GM23248 (cell line): Measurements from ENCODE around the gene ADAMTS15. TPM values are rescaled to one million over a fixed set of nuclear protein-coding genes. Genes with fewer than 3 reads are reported as not detected.
A peak's percentile ranks its signal among the peaks of the same experiment; 100 is the strongest.

Experiments used
- DNase-seq: peaks from one replicate; pipeline ENCODE4 v3.0.0-alpha.2; 2015
- H2AFZ ChIP-seq: fragments of 200-600 bp; sonication (generic); 2 replicates; pipeline ENCODE4 v1.6.1; 2016; ENCODE audit warnings: antibody characterized with exemption
- H3F3A ChIP-seq: fragments of 200-600 bp; sonication (generic); 2 replicates; pipeline ENCODE4 v1.6.1; 2016; ENCODE audit warnings: mild to moderate bottlenecking, antibody characterized with exemption, mixed run types; ENCODE audit not compliant: insufficient read depth
- H3K27ac ChIP-seq: fragments of 200-600 bp; sonication (generic); 2 replicates; pipeline ENCODE4 v1.5.1; 2016; ENCODE audit warnings: mild to moderate bottlenecking
- H3K27me3 ChIP-seq: fragments of 200-600 bp; sonication (generic); replicated peaks from 2 replicates; pipeline ENCODE4 v1.6.1; 2016; ENCODE audit warnings: mild to moderate bottlenecking; ENCODE audit not compliant: insufficient read depth
- H3K36me3 ChIP-seq: fragments of 200-600 bp; sonication (generic); 2 replicates; pipeline ENCODE4 v1.6.1; 2016; ENCODE audit warnings: low read depth, mild to moderate bottlenecking
- H3K4me1 ChIP-seq: fragments of 200-600 bp; sonication (generic); 2 replicates; pipeline ENCODE4 v1.6.1; 2016; ENCODE audit warnings: mild to moderate bottlenecking; ENCODE audit not compliant: insufficient read depth
- H3K4me2 ChIP-seq: fragments of 200-600 bp; sonication (generic); one replicate; pipeline ENCODE4 v1.6.1; 2016; ENCODE audit warnings: mild to moderate bottlenecking; ENCODE audit not compliant: unreplicated experiment
- H3K4me3 ChIP-seq: fragments of 200-600 bp; sonication (generic); 2 replicates; pipeline ENCODE4 v1.5.1; 2016; ENCODE audit warnings: mild to moderate bottlenecking
- H3K79me2 ChIP-seq: fragments of 200-600 bp; sonication (generic); 2 replicates; pipeline ENCODE4 v1.6.1; 2016; ENCODE audit warnings: mild to moderate bottlenecking; ENCODE audit not compliant: insufficient read depth
- H3K9ac ChIP-seq: fragments of 200-600 bp; sonication (generic); 2 replicates; pipeline ENCODE4 v1.6.1; 2016; ENCODE audit warnings: mild to moderate bottlenecking
- H3K9me2 ChIP-seq: fragments of 200-600 bp; sonication (generic); 2 replicates; pipeline ENCODE4 v1.6.1; 2016; ENCODE audit warnings: mixed run types, mild to moderate bottlenecking, moderate library complexity; ENCODE audit not compliant: insufficient read depth
- H3K9me3 ChIP-seq: fragments of 200-600 bp; sonication (generic); one replicate; pipeline ENCODE4 v1.6.1; 2017; ENCODE audit warnings: low read depth
- H4K20me1 ChIP-seq: fragments of 200-600 bp; sonication (generic); 2 replicates; pipeline ENCODE4 v1.6.0; 2016; ENCODE audit not compliant: insufficient read depth
- EZH2 ChIP-seq: fragments of 200-600 bp; sonication (generic); IDR thresholded peaks from 2 replicates; pipeline ENCODE4 v1.6.1; 2018; ENCODE audit warnings: antibody characterized with exemption, mild to moderate bottlenecking; ENCODE audit not compliant: insufficient read depth, poor library complexity, severe bottlenecking
- EZH2phosphoT487 ChIP-seq: fragments of 200-600 bp; sonication (generic); IDR thresholded peaks from 2 replicates; pipeline ENCODE4 v1.6.1; 2018; ENCODE audit warnings: antibody characterized with exemption, moderate library complexity, mild to moderate bottlenecking, low read depth; ENCODE audit not compliant: insufficient read depth
- WGBS, 2 experiments: methylation state at CpG; one replicate each; pipeline ENCODE4 v1.1.6; 2015 to 2017; ENCODE audit warnings: low lambda C conversion rate in 2 of 2, low coverage in 1 of 2; ENCODE audit errors: missing lambda C conversion rate in 2 of 2; 5-methylcytosine and 5-hydroxymethylcytosine counted together
- in situ Hi-C: fragments of 300-500 bp; cut with MboI; formaldehyde crosslinking; loops from 2 replicates; pipeline ENCODE4 v1.15.0; 2020
- polyA plus RNA-seq: library from polyadenylated mRNA; unstranded; fragments of >200 nt; fragmentation: Nextera tagmentation; extraction: Ambion mirVana; gene quantifications from 2 replicates; pipeline ENCODE4 v1.2.1, GENCODE V29; 2016
- total RNA-seq: library from RNA; depleted of rRNA; stranded (reverse); fragments of >200 nt; shearing (Covaris generic); gene quantifications from 2 replicates; pipeline ENCODE4 v1.2.3, GENCODE V29; 2014

The ADAMTS15 gene
- total and polyA plus RNA-seq, 2 experiments from 2014 or later = 0.09 to 0.97 TPM

- Histone ChIP-seq H3K27ac (no peak overlapping the region), H3K27me3 (peaks cover 36% of the 10 kb centered on the region), H3K36me3 (no peaks in the 10 kb centered on the region), H3K9me3 (no peaks in the 10 kb centered on the region), H2AFZ (no peak overlapping the region), H3K4me1 (peaks cover 4% of the 10 kb centered on the region), H3K9me2 (no peaks in the 10 kb centered on the region), H4K20me1 (no peaks in the 10 kb centered on the region), H3K9ac (no peak overlapping the region), H3F3A (peaks cover 7% of the 10 kb centered on the region; the same call in 1 of the 2 replicates), H3K79me2 (no peaks in the 10 kb centered on the region), H3K4me2 (no peak overlapping the region), H3K4me3 (no peak overlapping the region)
- WGBS, 2 experiments = 97 to 100% methylated on average over 2 of the region's 2 CpGs
- no peak for TF ChIP-seq EZH2phosphoT487
- TF ChIP-seq EZH2 = no peak
- DNase-seq = no peak
- in situ Hi-C loops = loop anchor here (10.0 kb wide), 1 partner anchor 214 kb away; no protein-coding TSS in a partner anchor
Observed at GRCh38 chr11:130429120-130429681, 19.2 kb upstream of the ADAMTS15 start.

DNA sequence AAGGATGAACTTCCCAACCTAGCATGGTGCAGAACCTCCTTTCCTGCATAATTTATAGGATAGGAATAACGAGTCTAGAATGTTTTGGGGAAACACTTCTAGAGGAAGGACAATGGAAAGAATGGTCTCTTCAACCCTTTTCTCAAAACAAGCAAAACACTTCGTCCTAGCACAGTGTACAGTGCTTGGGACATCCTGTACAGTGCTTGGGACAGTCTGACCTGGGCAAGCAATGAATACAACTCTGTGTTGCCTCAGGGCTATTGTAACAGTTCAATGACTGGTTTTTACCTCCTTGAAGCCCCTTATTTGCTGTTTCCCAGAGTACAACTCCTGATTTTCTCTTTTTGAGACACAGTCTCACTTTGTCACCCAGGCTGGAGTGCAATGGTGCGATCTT lies 18.5 kb upstream of the ADAMTS15 start:
- DNase-seq = no peak
- H3K36me3 ChIP-seq = no peaks in the 10 kb centered on the region
- TF ChIP-seq EZH2 (no peak), EZH2phosphoT487 (no peak)
- H2AFZ ChIP-seq = no peak overlapping the region
- H3K27me3 ChIP-seq = peaks cover 36% of the 10 kb centered on the region
- H3K4me3 ChIP-seq = no peak overlapping the region
- H3K9me2 ChIP-seq = no peaks in the 10 kb centered on the region
- whole genome bisulfite sequencing, 2 experiments = 67 to 71% methylated on average over 3 of the region's 3 CpGs
- H3F3A ChIP-seq = peaks cover 7% of the 10 kb centered on the region; the same call in 1 of the 2 replicates
- H3K27ac ChIP-seq = no peak overlapping the region
- H3K9me3 ChIP-seq = no peaks in the 10 kb centered on the region
- peaks cover 4% of the 10 kb centered on the region for H3K4me1 ChIP-seq
- no peak overlapping the region for H3K4me2 ChIP-seq
- H3K79me2 ChIP-seq = no peaks in the 10 kb centered on the region
- H3K9ac ChIP-seq = no peak overlapping the region
- in situ Hi-C loops = loop anchor here (5.0 to 10.0 kb wide), 3 partner anchors 215 to 437 kb away; no protein-coding TSS in a partner anchor
- H4K20me1 ChIP-seq = no peaks in the 10 kb centered on the region

- H3K9me3 ChIP-seq = no peaks in the 10 kb centered on the region
- in situ Hi-C loops = loop anchor here (5.0 to 10.0 kb wide), 2 partner anchors 223 to 436 kb away; no protein-coding TSS in a partner anchor
- H2AFZ ChIP-seq = no peak overlapping the region
- TF ChIP-seq EZH2 = no peak
- no peak for TF ChIP-seq EZH2phosphoT487
- no peaks in the 10 kb centered on the region for H3K9me2 ChIP-seq
- H3K79me2 ChIP-seq = no peaks in the 10 kb centered on the region
- H3K4me1 ChIP-seq = peaks cover 18% of the 10 kb centered on the region
- H3K4me3 ChIP-seq = peak overlapping the region; percentile 24; the same call in 1 of the 2 replicates
- 4 to 6% methylated on average over 9 to 10 of the region's 10 CpGs for WGBS, 2 experiments
- H4K20me1 ChIP-seq = no peaks in the 10 kb centered on the region
- no peak overlapping the region for H3K27ac ChIP-seq
- DNase-seq = peak; percentile 70
- peak overlapping the region; percentile 1 for H3K4me2 ChIP-seq
- H3K36me3 ChIP-seq = no peaks in the 10 kb centered on the region
- H3F3A ChIP-seq = peaks cover 12% of the 10 kb centered on the region
- peaks cover 34% of the 10 kb centered on the region for H3K27me3 ChIP-seq
- no peak overlapping the region for H3K9ac ChIP-seq
Observed at GRCh38 chr11:130431331-130431773, 17.1 kb upstream of the ADAMTS15 start.

GRCh38 chr11:130431801-130432200 lies 16.6 kb upstream of the ADAMTS15 start:
- Histone ChIP-seq H3K4me3 (peak overlapping the region; percentile 24; the same call in 1 of the 2 replicates), H2AFZ (no peak overlapping the region), H3K36me3 (no peaks in the 10 kb centered on the region), H3K27me3 (peaks cover 29% of the 10 kb centered on the region), H3K4me1 (peaks cover 18% of the 10 kb centered on the region), H3F3A (peaks cover 12% of the 10 kb centered on the region), H3K9me2 (no peaks in the 10 kb centered on the region), H3K79me2 (no peaks in the 10 kb centered on the region), H3K9ac (no peak overlapping the region), H3K4me2 (peak overlapping the region; percentile 1), H3K27ac (no peak overlapping the region), H3K9me3 (no peaks in the 10 kb centered on the region), H4K20me1 (no peaks in the 10 kb centered on the region)
- 27 to 32% methylated on average over 3 of the region's 3 CpGs for WGBS, 2 experiments
- TF ChIP-seq EZH2phosphoT487 = no peak
- no peak for TF ChIP-seq EZH2
- peak; percentile 87 for DNase-seq
- in situ Hi-C loops = loop anchor here (5.0 to 10.0 kb wide), 2 partner anchors 223 to 436 kb away; no protein-coding TSS in a partner anchor
